Measurements from ENCODE around the gene MRPS18A. TPM values are rescaled to one million over a fixed set of nuclear protein-coding genes. Genes with fewer than 3 reads are reported as not detected.

Gene MRPS18A
- total RNA-seq, 1 donor from 2014 or later, result 45.0 TPM

DNA sequence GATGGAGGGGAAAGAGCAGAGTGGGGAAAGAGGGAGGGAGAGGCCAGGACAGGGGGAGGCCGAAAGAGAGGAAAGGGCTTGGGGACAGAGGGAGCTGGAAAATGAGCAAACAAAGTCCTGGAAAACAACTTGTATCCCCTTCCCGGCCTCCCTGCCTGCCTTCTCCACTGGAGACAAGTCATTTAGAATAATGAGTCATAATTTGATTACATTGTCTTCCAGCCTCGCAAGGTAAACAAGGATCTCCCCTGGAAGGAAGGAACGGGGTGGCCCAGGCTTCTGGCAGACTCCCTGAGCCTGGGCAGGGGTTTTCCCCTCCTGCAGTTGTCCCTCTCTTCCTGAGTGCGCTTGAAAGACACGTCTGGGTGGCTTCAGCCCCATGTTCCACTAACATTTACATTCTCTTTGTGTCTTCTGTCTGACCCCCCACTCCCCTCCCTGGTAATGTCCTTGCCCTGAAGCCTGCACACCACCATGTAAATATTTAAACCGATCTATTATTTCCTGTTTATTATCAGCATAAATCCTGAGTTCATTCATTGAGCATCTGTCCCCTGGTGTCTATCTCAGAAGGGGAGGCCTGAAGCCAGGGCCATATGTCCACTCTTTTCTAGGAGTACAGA is 12.1 kb upstream of the MRPS18A start:
- intact Hi-C loops (cut with micrococcal nuclease), result no loop called here

DNA sequence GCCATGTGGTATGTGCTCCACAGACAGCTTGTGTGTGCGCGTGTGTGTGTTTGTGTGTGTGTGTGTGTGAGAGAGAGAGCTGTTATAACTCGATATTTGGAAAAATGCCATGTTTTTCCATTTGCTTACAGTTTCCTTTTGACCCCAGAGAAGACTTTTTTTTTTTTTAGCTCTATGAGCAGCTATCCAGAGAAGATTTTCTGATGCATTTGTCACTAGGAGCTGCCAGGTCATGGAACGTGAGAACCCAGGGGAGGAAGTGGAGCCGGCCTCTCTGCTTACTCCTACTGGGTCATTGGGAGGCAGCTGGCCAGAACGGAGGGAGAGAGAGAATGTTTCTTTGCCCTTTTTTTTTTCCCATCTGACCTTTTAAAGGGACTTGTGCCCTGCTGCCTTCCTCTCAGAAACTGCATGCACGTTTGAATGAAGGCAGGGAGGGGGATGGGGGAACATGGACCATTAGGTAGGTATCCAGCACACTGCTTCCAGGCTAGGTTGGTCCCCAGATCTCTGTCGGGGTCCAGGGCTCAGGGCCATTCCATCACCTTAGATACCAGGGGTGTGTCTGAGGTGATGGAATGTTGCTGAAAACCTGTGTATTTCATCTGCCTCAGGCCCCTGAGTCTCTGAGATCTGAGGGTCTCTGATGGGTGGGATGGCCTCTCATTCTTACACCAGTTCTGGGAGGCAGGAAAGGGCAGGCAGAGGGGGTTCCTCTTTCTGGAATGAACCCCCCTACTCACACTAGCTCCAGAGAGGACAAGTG is 11.2 kb upstream of the MRPS18A start:
- intact Hi-C loops (cut with micrococcal nuclease), result no loop called here

DNA sequence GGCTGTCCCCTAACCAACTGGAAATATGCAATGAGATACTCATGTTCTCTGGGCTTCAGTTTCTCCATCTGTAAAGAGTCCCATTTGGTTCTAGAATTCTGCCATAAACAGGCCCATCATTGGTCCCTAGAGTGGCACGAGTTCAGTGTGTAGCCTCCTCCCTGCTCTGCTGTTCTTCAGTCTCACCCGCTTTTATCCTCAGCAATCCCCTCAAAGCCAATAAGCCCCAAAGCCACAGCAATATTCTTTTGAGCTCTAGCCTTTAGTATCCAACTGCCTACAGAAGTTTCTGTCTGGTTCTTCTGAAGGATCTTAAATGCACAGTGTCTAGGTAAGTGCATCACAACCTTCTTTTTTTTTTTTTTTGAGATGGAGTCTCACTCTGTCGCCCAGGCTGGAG is 9.8 kb upstream of the MRPS18A start:
- intact Hi-C loops (cut with micrococcal nuclease), result no loop called here

DNA sequence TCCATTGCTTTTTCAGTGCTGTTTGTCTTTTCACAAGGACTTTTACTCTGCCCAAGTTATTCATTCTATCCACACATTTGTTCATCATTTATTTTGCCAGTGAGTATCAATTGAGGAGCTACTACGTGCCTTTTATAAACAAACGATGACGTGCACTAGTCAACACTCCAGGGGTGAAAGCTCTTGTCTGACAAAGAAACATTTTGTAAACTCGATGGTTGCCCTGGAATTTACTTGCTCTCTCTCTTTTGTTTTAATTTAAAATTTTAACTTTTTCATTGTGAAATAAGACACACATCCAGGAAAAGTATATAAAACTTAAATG is 8.3 kb upstream of the MRPS18A start:
- intact Hi-C loops (cut with micrococcal nuclease), result no loop called here

DNA sequence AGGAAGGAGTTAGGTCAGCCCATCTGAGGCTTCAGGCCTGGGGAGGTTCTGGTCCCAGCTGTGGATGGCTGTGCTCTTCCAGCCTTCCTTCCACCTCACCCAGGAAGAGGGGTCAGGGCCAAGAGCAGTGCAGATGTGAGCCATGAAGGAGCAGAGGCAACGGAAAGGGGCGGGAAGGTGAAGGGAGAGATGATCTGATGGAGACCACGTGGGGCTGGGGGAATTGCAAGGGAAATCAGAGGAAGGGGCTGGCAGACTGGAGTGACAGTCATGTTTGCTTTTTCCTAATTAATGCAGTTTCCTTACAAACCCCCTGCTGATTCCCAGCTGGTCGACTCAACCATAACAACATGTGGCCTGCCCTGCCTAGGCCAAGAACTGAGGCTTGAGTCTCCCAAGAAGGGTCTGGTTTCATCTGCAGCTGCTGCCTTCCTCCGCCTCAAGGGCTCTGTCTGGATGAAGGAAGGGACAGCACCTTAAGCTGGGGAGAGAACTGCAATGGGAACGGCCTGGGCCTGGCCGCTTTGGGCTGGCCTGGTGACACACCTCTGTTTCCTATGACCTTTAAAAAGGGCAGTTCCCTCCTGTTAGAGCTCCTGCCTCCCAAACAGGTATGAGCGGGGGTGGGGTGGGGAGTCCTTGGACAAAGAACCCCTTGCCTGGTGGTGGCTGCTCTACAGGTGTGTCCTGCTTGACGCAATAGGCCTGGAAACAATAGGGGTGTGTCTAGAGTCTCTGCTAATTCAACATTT is 7.8 kb upstream of the MRPS18A start:
- intact Hi-C loops (cut with micrococcal nuclease), result no loop called here

DNA sequence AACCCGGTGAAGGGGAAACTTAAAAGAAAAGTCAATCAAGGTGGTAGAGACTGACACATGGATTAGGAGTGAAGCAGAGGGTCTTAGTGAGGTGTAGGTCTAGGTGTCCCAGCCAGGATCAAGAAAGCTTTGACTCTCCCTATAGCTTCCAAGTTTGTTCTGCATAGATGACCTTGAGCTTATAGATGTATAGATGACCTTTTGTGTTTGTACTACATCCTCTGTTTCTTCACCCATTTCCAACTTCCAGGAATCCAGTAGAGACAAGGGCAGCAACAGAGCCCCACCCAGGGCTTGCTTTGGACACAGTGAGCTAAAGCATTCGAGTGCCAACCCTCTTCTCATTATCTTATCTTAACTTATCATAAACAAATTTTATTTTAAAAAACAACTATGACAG is 1.8 kb upstream of the MRPS18A start:
- intact Hi-C loops (cut with micrococcal nuclease), result no loop called here

DNA sequence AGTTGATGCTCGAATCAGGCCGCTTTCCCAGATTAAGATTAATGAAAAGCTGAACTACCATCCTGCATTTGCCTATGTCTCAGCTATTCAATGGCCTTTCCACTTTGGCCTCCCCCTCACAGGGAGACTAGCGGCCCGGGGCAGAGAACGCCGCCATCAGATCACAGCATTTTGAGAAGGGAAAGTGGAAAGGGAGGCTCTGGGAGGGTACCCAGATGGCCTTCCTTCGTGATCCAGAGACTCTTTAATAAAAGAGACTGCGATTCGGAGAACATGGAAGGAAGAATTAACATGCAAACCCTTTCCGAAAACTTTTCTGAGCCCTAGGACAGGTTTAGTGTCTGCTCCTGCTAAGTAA is 533 bp downstream of the MRPS18A start:
- intact Hi-C loops (cut with micrococcal nuclease), result loop anchor here (1.0 kb wide), 5 partner anchors 20 to 700 kb away; partner anchors contain the start of genes CDC5L and VEGFA

DNA sequence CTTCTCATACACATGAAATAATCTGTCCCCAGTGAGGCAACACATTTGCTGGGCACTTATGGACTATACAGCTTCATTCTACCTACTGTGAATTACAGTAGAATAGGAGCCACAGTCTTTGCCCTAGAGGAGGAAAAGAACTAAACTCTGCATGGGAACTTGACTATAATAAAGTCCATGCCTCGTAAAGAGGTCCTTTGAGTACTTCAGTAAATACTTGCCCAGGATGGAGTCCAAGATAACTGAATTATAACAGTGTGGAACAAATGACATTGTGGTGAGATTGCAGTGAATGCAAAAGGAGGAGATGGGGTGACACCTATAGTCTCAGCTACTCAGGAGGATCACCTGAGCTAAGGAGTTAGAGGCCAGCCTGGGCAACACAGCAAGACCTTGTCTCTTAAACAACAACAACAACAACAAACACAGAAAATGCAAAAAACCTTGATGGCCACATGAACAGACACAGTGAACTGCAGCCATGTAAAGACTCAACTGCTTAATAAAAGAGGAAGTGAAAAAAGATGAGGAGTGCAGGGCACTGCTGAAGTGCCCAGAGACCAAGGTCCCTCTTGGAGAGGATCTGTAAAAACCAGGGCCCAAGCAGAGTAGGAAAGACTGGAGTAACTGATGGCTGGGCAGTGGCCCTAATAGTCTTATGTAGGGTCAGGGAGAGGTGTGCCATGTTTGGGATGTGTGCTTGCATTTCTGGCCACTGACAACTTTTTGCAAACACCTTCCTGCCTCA is 3.7 kb downstream of the MRPS18A start:
- intact Hi-C loops (cut with micrococcal nuclease), result no loop called here

DNA sequence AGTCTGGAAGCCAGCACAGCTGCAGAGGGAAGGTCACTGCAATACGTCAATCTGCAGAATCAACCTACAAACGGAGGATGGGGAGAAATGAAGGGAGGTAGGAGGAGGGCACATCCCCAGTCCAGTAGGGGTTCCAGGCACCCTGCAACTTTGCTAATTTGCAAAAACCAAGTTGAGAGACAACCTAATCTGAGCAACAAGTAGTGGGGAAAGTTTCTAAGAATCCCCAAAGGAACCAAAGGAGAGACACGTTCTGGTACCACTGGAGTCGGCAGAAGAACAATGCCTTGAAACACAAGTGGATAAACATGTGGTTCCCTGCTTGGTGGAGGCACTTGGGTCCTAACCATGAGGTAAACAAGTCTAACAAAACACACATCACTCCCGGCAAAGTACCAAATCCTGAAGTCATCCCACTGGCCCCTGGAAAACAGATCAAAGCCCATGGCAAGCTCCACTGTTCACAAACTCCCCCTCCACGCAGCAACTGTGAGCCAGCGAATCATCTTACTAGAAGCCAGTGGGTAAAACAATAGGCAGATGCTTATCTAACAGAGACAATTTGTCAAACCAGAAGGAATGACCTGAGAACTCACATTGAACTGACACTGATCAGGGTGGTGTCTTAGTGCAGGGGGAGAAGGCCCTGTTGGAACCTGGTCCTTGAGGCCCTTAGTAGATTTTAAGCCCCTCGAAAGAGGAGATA is 4.7 kb downstream of the MRPS18A start:
- intact Hi-C loops (cut with micrococcal nuclease), result no loop called here

DNA sequence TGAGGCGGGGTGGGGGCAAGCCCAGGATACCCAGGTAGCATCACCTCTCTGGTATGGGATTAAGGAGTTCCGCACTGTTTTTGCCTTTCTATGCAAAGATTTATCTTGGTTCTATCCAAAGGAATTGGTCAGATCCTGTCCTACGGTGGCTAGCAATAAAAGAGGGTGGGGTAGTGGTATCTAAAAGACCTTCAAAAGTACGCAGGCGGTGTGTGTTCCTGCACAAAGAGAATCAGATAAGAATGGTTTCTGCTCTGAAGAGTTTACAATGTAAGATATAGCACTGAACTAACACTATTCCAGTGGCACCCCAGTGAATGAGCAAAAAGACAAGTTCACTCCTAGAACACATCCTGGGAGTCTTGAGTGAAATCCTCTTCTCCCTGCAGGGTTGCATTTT is 6.3 kb downstream of the MRPS18A start:
- intact Hi-C loops (cut with micrococcal nuclease), result no loop called here

DNA sequence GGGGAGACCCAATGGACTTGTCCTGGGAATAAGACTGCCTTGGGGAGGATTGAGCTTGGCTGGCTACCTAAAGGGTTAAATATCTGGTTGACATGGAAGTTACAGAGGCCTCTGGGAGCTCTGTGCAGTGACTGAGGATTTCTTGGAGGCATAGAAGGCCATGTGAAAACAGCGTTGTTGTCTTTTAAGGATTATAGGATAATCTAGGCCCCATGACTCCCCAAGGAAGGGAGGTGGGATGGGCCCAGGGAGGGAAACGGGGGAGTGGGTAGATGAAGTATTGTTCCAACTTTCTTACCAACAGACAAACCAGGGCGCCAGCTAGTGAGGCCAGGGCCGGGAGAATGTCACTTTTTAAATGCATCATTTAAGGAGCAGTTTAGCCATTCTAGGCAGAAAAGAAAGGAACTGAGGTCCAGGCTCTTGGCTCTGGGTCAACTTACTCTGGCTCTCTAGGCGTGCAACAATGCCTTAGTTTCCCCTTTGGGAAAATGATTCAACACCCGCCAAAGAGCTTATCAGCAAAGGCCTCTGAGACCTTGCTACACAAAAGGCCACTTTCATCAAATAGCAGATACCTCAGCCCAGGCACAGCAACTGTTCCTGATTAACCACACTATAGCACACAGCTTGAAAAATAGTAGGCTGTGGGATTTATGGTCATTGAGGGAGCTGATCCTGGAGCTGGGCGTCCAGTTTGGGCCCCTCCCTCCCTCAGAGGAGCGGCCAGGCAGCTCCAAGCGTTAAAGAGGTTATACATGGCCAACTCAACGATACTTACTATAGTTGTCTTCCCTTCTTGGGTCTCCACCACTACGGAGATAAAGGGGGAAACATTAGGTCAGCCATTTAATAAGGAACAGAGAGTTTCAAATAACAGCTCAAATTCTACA is 7.0 kb downstream of the MRPS18A start:
- intact Hi-C loops (cut with micrococcal nuclease), result no loop called here

DNA sequence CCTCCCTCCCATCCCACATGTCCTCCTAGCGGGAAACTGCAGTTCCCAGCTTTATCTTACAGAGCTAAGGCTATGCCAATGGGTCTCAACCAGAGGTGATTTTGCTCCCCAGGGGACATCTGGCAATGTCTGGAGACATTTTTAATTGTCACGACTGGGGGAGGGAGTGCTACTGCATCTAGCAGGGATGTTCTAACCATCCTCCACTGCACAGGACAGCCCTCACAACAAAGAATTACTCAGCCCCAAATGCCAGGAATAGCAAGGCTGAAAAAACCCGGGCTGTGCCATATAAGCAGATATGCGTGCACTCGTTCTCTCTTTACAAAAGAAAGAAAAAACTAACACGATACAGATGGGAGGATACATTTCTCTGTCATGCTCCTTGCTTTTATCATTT is 8.5 kb downstream of the MRPS18A start:
- intact Hi-C loops (cut with micrococcal nuclease), result no loop called here

DNA sequence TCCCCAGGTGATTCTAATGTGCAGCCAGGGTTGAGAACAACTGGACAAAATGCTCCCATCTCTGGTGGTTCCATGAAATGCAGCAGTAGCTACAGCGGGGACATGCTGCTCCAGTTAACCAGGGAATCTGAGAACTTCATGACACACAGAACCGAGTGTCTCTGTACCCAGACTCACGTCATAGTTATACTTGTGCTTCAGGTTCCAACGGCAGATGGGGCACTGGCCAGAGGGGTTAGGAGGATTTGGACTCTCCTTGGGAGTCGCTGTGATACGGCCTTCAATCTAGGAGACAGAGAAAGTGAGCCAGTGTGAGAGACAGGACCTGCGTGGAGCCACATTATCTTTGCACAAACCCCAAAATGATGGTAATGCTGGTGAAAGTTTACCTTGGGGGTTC is 9.2 kb downstream of the MRPS18A start:
- intact Hi-C loops (cut with micrococcal nuclease), result no loop called here

DNA sequence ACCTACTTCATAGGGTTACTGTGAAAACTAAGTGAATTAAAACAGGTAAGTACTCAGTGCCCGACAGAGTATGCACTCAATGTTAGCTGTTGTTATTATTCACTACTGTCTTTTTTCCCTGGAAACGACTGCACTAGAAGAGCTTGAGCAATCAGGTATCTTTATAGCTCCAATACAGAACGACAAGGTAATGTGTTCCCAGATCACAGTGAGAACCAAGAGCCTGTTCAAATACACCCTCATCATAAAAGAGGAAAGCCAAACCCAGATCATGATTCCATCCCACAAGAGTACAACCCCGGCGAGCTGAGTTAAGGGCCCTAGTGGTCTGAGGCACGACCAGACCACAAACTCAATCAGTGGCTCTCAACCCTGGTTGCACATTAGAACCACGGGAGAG is 9.8 kb downstream of the MRPS18A start:
- intact Hi-C loops (cut with micrococcal nuclease), result no loop called here

DNA sequence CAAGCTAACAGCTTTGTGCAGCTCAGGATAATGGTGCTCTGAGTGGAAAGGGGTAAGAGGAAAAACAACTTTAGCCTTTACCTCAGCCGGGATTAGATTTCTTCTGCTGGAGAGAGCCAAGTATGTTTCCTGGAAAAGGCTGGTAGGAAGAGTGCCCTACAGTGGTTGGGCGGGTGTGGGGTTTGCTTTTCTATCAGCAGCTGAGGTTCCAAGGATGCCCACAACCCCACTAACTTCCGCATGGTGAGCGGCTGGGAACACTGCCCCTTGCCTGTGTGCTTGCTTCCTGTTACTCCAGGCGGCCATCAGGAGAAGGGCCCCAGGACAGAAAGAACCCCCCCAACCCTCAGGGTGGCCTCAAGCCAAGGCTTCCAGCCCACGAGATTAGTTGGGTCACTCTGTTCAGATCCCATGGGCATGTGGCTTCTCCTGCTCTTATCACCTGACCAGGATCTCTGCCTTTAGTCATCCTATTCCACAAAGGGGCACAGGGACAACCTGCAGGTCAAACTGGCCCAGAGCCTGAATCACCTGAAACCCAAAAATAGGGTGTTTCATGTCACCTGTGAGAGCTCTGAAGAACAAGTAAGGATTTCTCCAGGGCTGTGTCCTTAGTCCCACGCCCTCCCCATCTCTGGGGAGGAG is 10.5 kb downstream of the MRPS18A start:
- intact Hi-C loops (cut with micrococcal nuclease), result no loop called here

DNA sequence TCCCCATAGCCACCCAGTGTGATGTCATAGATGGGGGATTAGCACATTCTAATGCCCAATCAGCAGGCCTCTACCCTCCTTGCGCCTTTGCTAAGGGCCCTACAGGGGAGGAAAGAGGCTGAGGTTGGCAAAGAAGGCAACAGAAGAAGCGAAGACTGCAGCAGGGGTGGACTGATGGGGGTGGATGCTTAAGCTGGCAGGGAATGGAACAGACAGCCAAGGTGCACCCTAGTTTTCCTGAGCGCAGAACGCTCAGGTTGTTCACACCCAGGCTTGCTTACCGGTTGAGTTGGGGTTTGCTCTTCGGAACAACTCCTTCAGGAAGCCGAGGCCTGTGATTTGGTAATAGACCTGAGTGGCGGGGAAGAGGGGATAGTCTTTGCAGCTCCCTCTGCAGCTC is 12.7 kb downstream of the MRPS18A start:
- intact Hi-C loops (cut with micrococcal nuclease), result no loop called here

DNA sequence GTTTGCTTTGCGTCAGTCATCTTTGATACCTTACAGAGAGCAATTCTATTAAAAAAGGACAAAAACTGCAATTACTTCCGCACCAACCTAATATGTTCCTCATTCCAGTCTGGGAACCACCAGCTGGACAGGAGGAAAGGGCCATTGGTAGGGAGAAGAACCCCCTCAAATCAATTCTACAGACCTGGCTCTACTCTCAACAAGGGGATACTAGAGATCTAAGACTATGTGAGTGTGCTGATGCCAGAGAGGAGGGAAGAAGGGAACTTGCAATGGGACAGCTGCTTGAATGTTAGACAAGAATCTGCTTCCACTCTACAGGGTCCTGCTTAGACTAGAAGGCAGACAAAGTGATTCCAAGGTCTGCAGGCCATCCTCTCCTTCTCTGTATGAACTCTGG is 13.3 kb downstream of the MRPS18A start:
- intact Hi-C loops (cut with micrococcal nuclease), result no loop called here

DNA sequence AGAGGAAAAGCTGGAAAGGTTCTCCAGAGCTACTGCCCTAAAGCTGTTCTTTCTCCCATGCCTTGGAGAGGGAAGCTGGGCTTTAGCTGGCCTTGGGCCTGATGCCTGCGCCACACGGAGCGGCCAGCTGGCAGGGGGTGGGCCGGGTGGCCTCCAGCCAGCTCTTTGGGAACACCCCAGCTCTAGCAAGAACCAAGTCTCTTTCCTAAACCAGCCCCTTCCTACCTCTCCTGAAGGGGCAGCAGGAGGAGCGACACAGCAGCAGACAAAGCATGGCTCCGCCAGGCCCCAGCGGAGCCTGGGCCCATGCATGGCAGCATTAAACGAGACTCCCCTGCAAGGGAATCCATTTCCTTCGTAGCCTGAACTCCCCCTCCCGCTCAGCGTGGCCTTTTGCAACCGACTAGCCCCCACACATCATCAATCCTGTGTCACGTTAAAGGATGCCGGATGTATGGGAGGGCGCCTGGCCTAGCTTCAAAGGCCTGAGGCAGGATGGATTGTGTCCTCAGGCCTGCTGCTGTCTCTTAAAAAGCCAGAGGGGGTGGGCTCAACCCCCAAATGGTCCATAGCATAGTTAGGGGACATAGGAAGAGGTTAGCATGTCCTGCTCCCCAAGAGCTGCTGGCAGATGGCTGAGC is 14.0 kb downstream of the MRPS18A start:
- intact Hi-C loops (cut with micrococcal nuclease), result no loop called here

All from T-helper 1 cell treated with Interleukin-12 subunit alpha and Interleukin-12 subunit beta and Interleukin-4 antibody, amounts not matched to agents 30 ng/mL and 1 ng/mL, for 36 hours (primary cell).